MCF 10A (cell line): Measurements from ENCODE around the gene THADA. TPM values are rescaled to one million over a fixed set of nuclear protein-coding genes. Genes with fewer than 3 reads are reported as not detected.

Experiments
- BruUV-seq: library from RNA; stranded (reverse); fragments of 400-500 nt; replicated peaks from 2 replicates; lab custom pipeline; 2021; lab: Mats Ljungman, UMichigan
- CTCF ChIA-PET: fragments of 300-600 bp; sonication (Branson Sonifier 250); formaldehyde crosslinking; extraction: SDS; loops from one replicate; lab custom pipeline; 2021; ENCODE audit warnings: antibody characterized with exemption, inconsistent platforms; lab: Yijun Ruan, JAX
- POLR2A ChIA-PET: fragments of 300-600, 350-650 bp; sonication (Branson Sonifier 250); formaldehyde crosslinking; extraction: SDS; loops from one replicate; lab custom pipeline; 2020; ENCODE audit warnings: antibody characterized with exemption, inconsistent platforms; lab: Yijun Ruan, JAX
- DNase-seq: peaks from one replicate; pipeline ENCODE4 v3.0.0-alpha.2; 2018; ENCODE audit not compliant: unreplicated experiment
- H3K27ac Mint-ChIP-seq: one replicate; pipeline ENCODE4 v1.8.0; 2022; ENCODE audit warnings: mild to moderate bottlenecking, low read depth, mixed read lengths; ENCODE audit not compliant: unreplicated experiment
- H3K27me3 Mint-ChIP-seq: one replicate; pipeline ENCODE4 v1.8.0; 2022; ENCODE audit warnings: mixed read lengths; ENCODE audit not compliant: insufficient read depth, unreplicated experiment
- H3K36me3 Mint-ChIP-seq: one replicate; pipeline ENCODE4 v1.8.0; 2022; ENCODE audit warnings: mild to moderate bottlenecking, moderate library complexity, mixed read lengths; ENCODE audit not compliant: insufficient read depth, unreplicated experiment
- H3K4me1 Mint-ChIP-seq: one replicate; pipeline ENCODE4 v1.8.0; 2022; ENCODE audit warnings: mixed read lengths; ENCODE audit not compliant: insufficient read depth, unreplicated experiment
- H3K4me3 Mint-ChIP-seq: one replicate; pipeline ENCODE4 v1.8.0; 2022; ENCODE audit warnings: mild to moderate bottlenecking, moderate library complexity, mixed read lengths; ENCODE audit not compliant: unreplicated experiment
- H3K9me3 Mint-ChIP-seq: one replicate; pipeline ENCODE4 v1.8.0; 2022; ENCODE audit warnings: mixed read lengths; ENCODE audit not compliant: unreplicated experiment
- CTCF ChIP-seq: fragments of 200-600 bp; IDR thresholded peaks from one replicate; pipeline ENCODE4 v1.8.0; 2022; ENCODE audit warnings: antibody characterized with exemption, mild to moderate bottlenecking; ENCODE audit not compliant: unreplicated experiment
- intact Hi-C: fragments of 100-400 bp; cut with micrococcal nuclease; formaldehyde crosslinking; loops from 2 replicates; pipeline ENCODE4 v1.14.1; 2022
- total RNA-seq: library from RNA; stranded (reverse); gene quantifications from 2 replicates; pipeline ENCODE4 v1.2.3, GENCODE V29; 2022

THADA gene
- total RNA-seq, 1 experiment from 2014 or later = 49.8 TPM

GRCh38 chr2:43265001-43265400 is 330.8 kb downstream of the THADA start:
- CTCF ChIA-PET = interaction anchor here (0.7 kb wide), 1 partner anchor 138 kb away, joined by 4 read pairs; no protein-coding TSS in a partner anchor
- no peak for TF ChIP-seq CTCF

GRCh38 chr2:43262951-43263350 is 332.9 kb downstream of the THADA start:
- Mint-ChIP-seq H3K27ac (no peak overlapping the region), H3K36me3 (peaks cover 26% of the 10 kb centered on the region), H3K27me3 (no peaks in the 10 kb centered on the region), H3K4me3 (no peak overlapping the region), H3K9me3 (no peaks in the 10 kb centered on the region), H3K4me1 (no peaks in the 10 kb centered on the region)
- no peak for TF ChIP-seq CTCF
- no peak for DNase-seq
- ChIA-PET CTCF (interaction anchor here (1.0 kb wide), 1 partner anchor 348 kb away, joined by 3 read pairs; no protein-coding TSS in a partner anchor), POLR2A (no interaction called here)
- no TSS peak for BruUV-seq
- intact Hi-C loops = no loop called here

More at GRCh38 chr2:43265001-43265400, 330.8 kb downstream of the THADA start:
- no peak for DNase-seq
- peaks cover 29% of the 10 kb centered on the region for H3K36me3 Mint-ChIP-seq
- H3K27me3 Mint-ChIP-seq = no peaks in the 10 kb centered on the region
- H3K9me3 Mint-ChIP-seq = no peaks in the 10 kb centered on the region
- intact Hi-C loops = no loop called here
- H3K4me1 Mint-ChIP-seq = peaks cover 17% of the 10 kb centered on the region
- POLR2A ChIA-PET = no interaction called here
- H3K4me3 Mint-ChIP-seq = no peak overlapping the region
- no TSS peak for BruUV-seq
- H3K27ac Mint-ChIP-seq = peak overlapping the region; percentile 47

GRCh38 chr2:43262239-43262638 is 333.6 kb downstream of the THADA start:
- no TSS peak for BruUV-seq
- Mint-ChIP-seq H3K4me1 (no peaks in the 10 kb centered on the region), H3K27ac (no peak overlapping the region)

GRCh38 chr2:43259512-43259911 is 336.3 kb downstream of the THADA start:
- ChIA-PET POLR2A (no interaction called here), CTCF (interaction anchor here (0.6 to 0.8 kb wide), 3 partner anchors 30 to 358 kb away, joined by 3 read pairs; no protein-coding TSS in a partner anchor)
- Mint-ChIP-seq H3K4me1 (no peaks in the 10 kb centered on the region), H3K27ac (no peak overlapping the region), H3K9me3 (no peaks in the 10 kb centered on the region), H3K27me3 (no peaks in the 10 kb centered on the region), H3K36me3 (peaks cover 26% of the 10 kb centered on the region), H3K4me3 (no peak overlapping the region)
- BruUV-seq = no TSS peak
- no peak for DNase-seq
- no peak for TF ChIP-seq CTCF
- intact Hi-C loops = no loop called here

More at GRCh38 chr2:43262239-43262638, 333.6 kb downstream of the THADA start:
- DNase-seq = no peak
- Mint-ChIP-seq H3K9me3 (no peaks in the 10 kb centered on the region), H3K27me3 (no peaks in the 10 kb centered on the region), H3K4me3 (no peak overlapping the region), H3K36me3 (peaks cover 26% of the 10 kb centered on the region)
- POLR2A ChIA-PET = interaction anchor here (0.6 kb wide), 1 partner anchor 69 kb away, joined by 3 read pairs; no protein-coding TSS in a partner anchor
- intact Hi-C loops = no loop called here
- CTCF ChIA-PET = no interaction called here
- TF ChIP-seq CTCF = no peak
